Measurements from ENCODE around the gene TOMT.

The TOMT gene

GRCh38 chr11:72100462-72100861 is 5.3 kb upstream of the TOMT start:
- no peak for DNase-seq (ENCODE audit: low read depth)
- no peak for TF ChIP-seq CTCF (conservative IDR thresholded peaks at IDR 0.05; ENCODE audit: low read depth, low read length)
- H3K4me3 ChIP-seq (ENCODE audit: low read depth, low read length): no peak overlapping the region

GRCh38 chr11:72102162-72102561 is 3.6 kb upstream of the TOMT start:
- peak overlapping the region; percentile 94 for H3K4me3 ChIP-seq (ENCODE audit: low read depth, low read length)
- DNase-seq (ENCODE audit: low read depth): no peak
- no peak for TF ChIP-seq CTCF (conservative IDR thresholded peaks at IDR 0.05; ENCODE audit: low read depth, low read length)

DNA sequence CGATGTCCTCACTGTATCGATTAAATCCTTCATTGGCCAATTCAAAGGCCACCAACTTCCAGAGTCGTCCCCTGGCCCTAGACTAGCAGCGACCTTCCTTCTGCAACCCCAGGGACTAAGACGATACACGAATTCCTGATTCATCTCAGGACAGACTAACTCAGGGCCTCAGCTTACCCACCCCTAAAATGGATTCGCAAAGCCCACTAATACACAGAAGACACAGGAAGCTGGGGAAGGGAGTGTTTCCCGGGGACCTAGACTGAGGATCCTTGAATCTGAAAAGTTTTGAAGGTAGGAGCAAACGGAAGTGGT is 3.1 kb upstream of the TOMT start:
- H3K4me3 ChIP-seq (ENCODE audit: low read depth, low read length): peak overlapping the region; percentile 94
- no peak for TF ChIP-seq CTCF (conservative IDR thresholded peaks at IDR 0.05; ENCODE audit: low read depth, low read length)

DNA sequence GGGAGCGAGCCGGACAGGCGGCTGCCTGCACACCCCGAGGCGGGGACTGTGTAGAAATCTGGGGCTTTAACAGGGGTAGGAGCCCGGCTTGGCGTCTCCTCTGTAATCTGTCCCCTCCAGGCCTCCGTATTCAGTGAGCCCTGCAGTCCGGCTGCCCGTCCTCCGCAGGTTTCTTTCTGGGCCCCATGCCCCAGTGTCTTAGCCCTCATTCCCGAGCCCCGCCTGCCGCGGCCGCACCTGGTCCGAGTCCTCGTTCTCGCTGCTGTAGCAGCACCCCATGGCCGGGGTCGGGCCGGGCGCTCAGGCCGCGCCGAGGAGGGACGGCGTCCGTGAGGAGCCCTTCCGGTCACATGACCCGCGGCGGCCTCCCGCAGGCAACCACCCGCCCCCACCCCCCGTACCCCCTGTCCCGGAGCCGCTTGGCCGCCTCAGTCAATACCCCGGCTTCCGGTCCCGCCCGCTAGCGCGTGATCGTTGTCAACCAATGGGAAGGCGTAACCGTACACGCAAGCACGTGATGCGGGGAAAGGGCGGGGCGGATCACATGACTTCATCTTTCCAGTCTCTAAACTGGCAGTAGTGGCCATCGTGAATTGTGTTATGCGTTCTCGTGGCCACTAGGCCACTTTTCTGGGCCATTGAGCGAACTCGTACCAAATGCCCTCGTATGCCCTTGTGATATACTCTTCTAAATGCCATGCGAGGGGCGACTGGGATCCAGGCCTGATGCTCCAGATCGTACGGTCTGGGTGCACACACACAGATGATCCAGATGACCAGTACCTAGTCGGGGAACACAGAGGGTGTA is 2.6 kb upstream of the TOMT start, which contains the start of gene LAMTOR1:
TSS of gene LAMTOR1 (minus strand) at position 352 of the 808 bp plus-strand sequence. CDS start at position 279, 73 bp downstream.
- H3K4me3 ChIP-seq (ENCODE audit: low read depth, low read length): peak within 1 kb of the TSS; percentile 94
- DNase-seq (ENCODE audit: low read depth): peak; percentile 100
- TF ChIP-seq CTCF (conservative IDR thresholded peaks at IDR 0.05; ENCODE audit: low read depth, low read length): peak; percentile 54

More for the DNA sequence above, 3.1 kb upstream of the TOMT start:
- DNase-seq (ENCODE audit: low read depth): no peak

GRCh38 chr11:72103754-72104167 is 2.0 kb upstream of the TOMT start:
- no peak for DNase-seq (ENCODE audit: low read depth)
- H3K4me3 ChIP-seq (ENCODE audit: low read depth, low read length): peak overlapping the region; percentile 43
- no peak for TF ChIP-seq CTCF (conservative IDR thresholded peaks at IDR 0.05; ENCODE audit: low read depth, low read length)

- no peak for TF ChIP-seq CTCF (conservative IDR thresholded peaks at IDR 0.05; ENCODE audit: low read depth, low read length)
- peak overlapping the region; percentile 87 for H3K4me3 ChIP-seq (ENCODE audit: low read depth, low read length)
- DNase-seq (ENCODE audit: low read depth): no peak
Measured at GRCh38 chr11:72111300-72112142, 5.8 kb downstream of the TOMT start.
